Immature natural killer cell (primary cell): ENCODE data around the gene UBAC2. TPM values are rescaled to one million over a fixed set of nuclear protein-coding genes. Genes with fewer than 3 reads are reported as not detected.
A peak's percentile ranks its signal among the peaks of the same experiment; 100 is the strongest.
"Not testable (repeated sequence)": the region's sequence is repeated elsewhere in the genome, so short reads cannot be mapped to it uniquely, and the experiment has no call there.

Experiments
- DNase-seq, 3 donors: peaks; one replicate each; pipeline ENCODE4 v3.0.0; 2022; ENCODE audit warnings: mixed read lengths in 1 of 3
- H3K27ac Mint-ChIP-seq, 6 donors: one replicate each; pipeline ENCODE4 v1.8.0; 2020; ENCODE audit warnings: mixed read lengths in 6 of 6, mild to moderate bottlenecking in 5 of 6, inconsistent platforms in 4 of 6, moderate library complexity in 3 of 6
- H3K27me3 Mint-ChIP-seq, 3 donors: one replicate each; pipeline ENCODE4 v1.8.0; 2020 to 2021; ENCODE audit warnings: low read depth in 3 of 3, mild to moderate bottlenecking in 3 of 3, mixed read lengths in 3 of 3, moderate library complexity in 3 of 3, inconsistent platforms in 1 of 3
- H3K36me3 Mint-ChIP-seq, 3 donors: one replicate each; pipeline ENCODE4 v1.8.0; 2020; ENCODE audit warnings: mixed read lengths in 3 of 3, inconsistent platforms in 2 of 3, mild to moderate bottlenecking in 2 of 3
- H3K4me1 Mint-ChIP-seq, 2 donors: one replicate each; pipeline ENCODE4 v1.8.0; 2020; ENCODE audit warnings: inconsistent platforms in 2 of 2, mild to moderate bottlenecking in 2 of 2, mixed read lengths in 2 of 2, moderate library complexity in 1 of 2
- H3K4me3 Mint-ChIP-seq, 5 donors: one replicate each; pipeline ENCODE4 v1.8.0; 2020; ENCODE audit warnings: mild to moderate bottlenecking in 5 of 5, mixed read lengths in 5 of 5, inconsistent platforms in 3 of 5, moderate library complexity in 3 of 5
- H3K9me3 Mint-ChIP-seq, 6 donors: one replicate each; pipeline ENCODE4 v1.8.0; 2020; ENCODE audit warnings: mild to moderate bottlenecking in 6 of 6, mixed read lengths in 6 of 6, inconsistent platforms in 4 of 6, moderate library complexity in 3 of 6
- polyA plus RNA-seq, 3 donors: library from polyadenylated mRNA; unstranded; fragments of 300-500 nt; fragmentation: Illumina TruSeq; gene quantifications; one replicate each; pipeline ENCODE4 v1.2.3, GENCODE V29; 2021

UBAC2 gene
- polyA plus RNA-seq, 3 donors from 2014 or later: 114 to 130 (median 115) TPM

GRCh38 chr13:99389520-99390304 lies 189.1 kb downstream of the UBAC2 start:
- DNase-seq: no peak
- H3K27ac Mint-ChIP-seq: peak overlapping the region in 1 of 6 donors; percentile 40
- H3K36me3 Mint-ChIP-seq: peaks cover 0 to 25% (median 21%) of the 10 kb centered on the region in 3 donors
- no peak overlapping the region for H3K4me3 Mint-ChIP-seq
- peaks cover 8 to 29% of the 10 kb centered on the region in 2 donors for H3K4me1 Mint-ChIP-seq
- H3K27me3 Mint-ChIP-seq: peaks cover 0 to 6% (median 2%) of the 10 kb centered on the region in 3 donors
- H3K9me3 Mint-ChIP-seq: no peaks in the 10 kb centered on the region

GRCh38 chr13:99390601-99391000 lies 189.9 kb downstream of the UBAC2 start:
- Mint-ChIP-seq H3K4me3 (no peak overlapping the region), H3K4me1 (peaks cover 10 to 27% of the 10 kb centered on the region in 2 donors)

GRCh38 chr13:99391781-99392469 lies 191.3 kb downstream of the UBAC2 start:
- Mint-ChIP-seq H3K4me3 (no peak overlapping the region), H3K27ac (peak overlapping the region in 1 of 6 donors; percentile 48), H3K36me3 (peaks cover 0 to 16% (median 12%) of the 10 kb centered on the region in 3 donors), H3K27me3 (peaks cover 0 to 6% (median 2%) of the 10 kb centered on the region in 3 donors), H3K4me1 (peaks cover 10 to 23% of the 10 kb centered on the region in 2 donors), H3K9me3 (no peaks in the 10 kb centered on the region)
- no peak for DNase-seq

More at GRCh38 chr13:99390601-99391000, 189.9 kb downstream of the UBAC2 start:
- Mint-ChIP-seq H3K9me3 (no peaks in the 10 kb centered on the region), H3K27ac (peak overlapping the region in 1 of 6 donors; percentile 31), H3K27me3 (peaks cover 0 to 6% (median 2%) of the 10 kb centered on the region in 3 donors), H3K36me3 (peaks cover 0 to 20% (median 18%) of the 10 kb centered on the region in 3 donors)
- no peak for DNase-seq

- Mint-ChIP-seq H3K4me1 (peaks cover 5 to 16% of the 10 kb centered on the region in 2 donors), H3K27me3 (peaks cover 0 to 6% (median 0%) of the 10 kb centered on the region in 3 donors), H3K36me3 (peaks cover 0 to 15% (median 6%) of the 10 kb centered on the region in 3 donors), H3K27ac (no peak overlapping the region), H3K4me3 (no peak overlapping the region), H3K9me3 (no peaks in the 10 kb centered on the region)
- no peak for DNase-seq
These were observed 191.9 kb downstream of the UBAC2 start for GRCh38 chr13:99392470-99393135.

- H3K4me3 Mint-ChIP-seq, DNase-seq, H3K27me3 Mint-ChIP-seq, H3K4me1 Mint-ChIP-seq, H3K27ac Mint-ChIP-seq, H3K9me3 Mint-ChIP-seq, H3K36me3 Mint-ChIP-seq: not testable (repeated sequence)
These were observed 192.7 kb downstream of the UBAC2 start for GRCh38 chr13:99393391-99393790.

- Mint-ChIP-seq H3K9me3 (no peaks in the 10 kb centered on the region), H3K4me1 (peaks cover 3 to 6% of the 10 kb centered on the region in 2 donors), H3K36me3 (peaks cover 0 to 8% (median 0%) of the 10 kb centered on the region in 3 donors), H3K4me3 (no peak overlapping the region), H3K27me3 (peaks cover 0 to 6% (median 2%) of the 10 kb centered on the region in 3 donors), H3K27ac (no peak overlapping the region)
- no peak for DNase-seq
These were observed 193.4 kb downstream of the UBAC2 start for GRCh38 chr13:99393791-99394735.

- H3K36me3 Mint-ChIP-seq: peaks cover 0 to 8% (median 0%) of the 10 kb centered on the region in 3 donors
- peaks cover 1 to 7% (median 2%) of the 10 kb centered on the region in 3 donors for H3K27me3 Mint-ChIP-seq
- peaks cover 3 to 6% of the 10 kb centered on the region in 2 donors for H3K4me1 Mint-ChIP-seq
- H3K27ac Mint-ChIP-seq: peak overlapping the region in 1 of 6 donors; percentile 59
- H3K4me3 Mint-ChIP-seq: no peak overlapping the region
- H3K9me3 Mint-ChIP-seq: no peaks in the 10 kb centered on the region
- DNase-seq: no peak
These were observed 194.8 kb downstream of the UBAC2 start for GRCh38 chr13:99395436-99395835.

- Mint-ChIP-seq H3K27me3 (peaks cover 1 to 7% (median 2%) of the 10 kb centered on the region in 3 donors), H3K4me3 (no peak overlapping the region), H3K27ac (peak overlapping the region in 2 of 6 donors; percentile 23 to 28), H3K4me1 (peaks cover 3 to 6% of the 10 kb centered on the region in 2 donors), H3K36me3 (peaks cover 0 to 8% (median 0%) of the 10 kb centered on the region in 3 donors), H3K9me3 (no peaks in the 10 kb centered on the region)
- no peak for DNase-seq
These were observed 195.8 kb downstream of the UBAC2 start for GRCh38 chr13:99396446-99396845.

GRCh38 chr13:99398071-99398470 lies 197.4 kb downstream of the UBAC2 start:
- H3K36me3 Mint-ChIP-seq: peaks cover 0 to 8% (median 0%) of the 10 kb centered on the region in 3 donors
- no peaks in the 10 kb centered on the region for H3K9me3 Mint-ChIP-seq
- peaks cover 1 to 9% (median 2%) of the 10 kb centered on the region in 3 donors for H3K27me3 Mint-ChIP-seq
- peaks cover 3 to 16% of the 10 kb centered on the region in 2 donors for H3K4me1 Mint-ChIP-seq
- no peak overlapping the region for H3K4me3 Mint-ChIP-seq
- H3K27ac Mint-ChIP-seq: no peak overlapping the region
- no peak for DNase-seq

GRCh38 chr13:99398916-99399622 lies 198.4 kb downstream of the UBAC2 start:
- peaks cover 11 to 26% of the 10 kb centered on the region in 2 donors for H3K4me1 Mint-ChIP-seq
- H3K27me3 Mint-ChIP-seq: peaks cover 1 to 15% (median 6%) of the 10 kb centered on the region in 3 donors
- H3K27ac Mint-ChIP-seq: peak overlapping the region in 1 of 6 donors; percentile 70
- DNase-seq: no peak
- no peak overlapping the region for H3K4me3 Mint-ChIP-seq
- peaks cover 0 to 3% (median 0%) of the 10 kb centered on the region in 3 donors for H3K36me3 Mint-ChIP-seq
- no peaks in the 10 kb centered on the region for H3K9me3 Mint-ChIP-seq

- no peak for DNase-seq
- H3K27ac Mint-ChIP-seq: peak overlapping the region in 1 of 6 donors; percentile 64
- peaks cover 1 to 16% (median 6%) of the 10 kb centered on the region in 3 donors for H3K27me3 Mint-ChIP-seq
- H3K9me3 Mint-ChIP-seq: no peaks in the 10 kb centered on the region
- peaks cover 14 to 30% of the 10 kb centered on the region in 2 donors for H3K4me1 Mint-ChIP-seq
- H3K36me3 Mint-ChIP-seq: peaks cover 0 to 3% (median 0%) of the 10 kb centered on the region in 3 donors
- H3K4me3 Mint-ChIP-seq: no peak overlapping the region
These were observed 198.9 kb downstream of the UBAC2 start for GRCh38 chr13:99399623-99399974.

- no peaks in the 10 kb centered on the region for H3K36me3 Mint-ChIP-seq
- peak; percentile 82 to 86 (median 85) for DNase-seq
- no peaks in the 10 kb centered on the region for H3K9me3 Mint-ChIP-seq
- H3K27me3 Mint-ChIP-seq: peaks cover 4 to 18% (median 6%) of the 10 kb centered on the region in 3 donors
- H3K27ac Mint-ChIP-seq: peak overlapping the region in 5 of 6 donors; percentile 89 to 96 (median 94)
- peaks cover 13 to 24% of the 10 kb centered on the region in 2 donors for H3K4me1 Mint-ChIP-seq
- H3K4me3 Mint-ChIP-seq: peak overlapping the region; percentile 59 to 76 (median 67)
These were observed 202.9 kb downstream of the UBAC2 start for GRCh38 chr13:99403458-99403971.
